ENCODE results near the gene PLEKHG3. TPM values are rescaled to one million over a fixed set of nuclear protein-coding genes. Genes with fewer than 3 reads are reported as not detected.

PLEKHG3 gene
- total and polyA plus RNA-seq, 2 of the 13 experiments (the other 11 are each of a cell fraction or from before 2014, with no cell fraction given): 7.1 to 9.8 TPM

- FAIRE-seq: no peak
These were observed 44.9 kb downstream of the PLEKHG3 start for GRCh38 chr14:64748995-64749714.

DNA sequence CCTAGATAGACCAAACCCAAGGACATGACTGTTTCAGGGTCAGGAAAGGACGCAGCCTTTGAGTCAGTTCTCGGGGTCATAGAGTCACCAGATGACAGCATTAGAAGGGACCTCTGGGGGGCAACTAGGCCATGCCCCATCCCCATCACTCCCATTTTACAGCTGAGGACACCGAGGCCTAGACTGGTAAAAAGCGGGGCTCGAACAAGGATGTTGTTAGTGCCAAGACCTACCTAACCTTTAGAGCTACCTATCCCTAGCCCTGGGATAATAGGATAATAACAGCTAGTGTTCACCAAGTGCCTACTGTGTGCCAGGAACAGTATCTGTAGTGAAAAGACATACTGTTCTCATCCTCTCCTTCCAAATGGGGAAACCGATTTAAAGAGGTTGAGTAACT lies 48.7 kb downstream of the PLEKHG3 start:
- Histone ChIP-seq H2AFZ (ENCODE audit: low read length) (no peak overlapping the region), H3K27me3 (ENCODE audit: control insufficient read depth in 1 of 2, insufficient read depth in 2 of 2, low read length in 2 of 2) (peaks cover 4 to 19% of the 10 kb centered on the region in 2 experiments; a peak in 4 of 5 replicates), H3K27ac (ENCODE audit: extremely low read length, insufficient read depth, low read length) (no peak overlapping the region), H3K4me2 (ENCODE audit: low read depth, low read length) (no peak overlapping the region), H3K9ac (ENCODE audit: insufficient read depth, low read depth, low read length) (no peak overlapping the region), H3K4me1 (ENCODE audit: insufficient read depth, low read length) (peaks cover 9% of the 10 kb centered on the region; the same call in 1 of the 2 replicates), H3K4me3 (replicated peaks in 1 of 3; ENCODE audit: insufficient read depth in 1 of 3, low read depth in 2 of 3, low read length in 3 of 3) (no peak overlapping the region), H3K79me2 (ENCODE audit: insufficient read depth, low read length) (no peaks in the 10 kb centered on the region), H3K9me3 (ENCODE audit: low read length) (no peaks in the 10 kb centered on the region), H3K36me3 (replicated peaks in 1 of 2; ENCODE audit: control insufficient read depth in 1 of 2, insufficient read depth in 2 of 2, low read length in 2 of 2) (no peaks in the 10 kb centered on the region), H4K20me1 (ENCODE audit: insufficient read depth, low read length) (no peaks in the 10 kb centered on the region)
- 82% methylated on average over 3 of the region's 6 CpGs for WGBS (ENCODE audit: low lambda C conversion rate)
- no TSS peak for BruUV-seq (replicated peaks)
- no peak for FAIRE-seq
- intact Hi-C loops (cut with micrococcal nuclease; ENCODE audit: unreplicated experiment): no loop called here
- no peak for DNase-seq (ENCODE audit: low spot score)
- CTCF ChIA-PET (ENCODE audit: low intra/inter-chr PET ratio, low total read pairs): no interaction called here
- POLR2A ChIA-PET: no interaction called here
- peak; percentile 46 for TF ChIP-seq ZNF629 (CRISPR knock-in tag; conservative IDR thresholded peaks at IDR 0.05)
- no peak for TF ChIP-seq MLLT10 (CRISPR knock-in tag; IDR thresholded peaks at IDR 0.05)
- in situ Hi-C loops (cut with HindIII; ENCODE audit: extremely low pct_ligation_motif_present, low pct_unique_long_range_greater_than_20kb): no loop called here
- no peak for ATAC-seq

More at GRCh38 chr14:64748995-64749714, 44.9 kb downstream of the PLEKHG3 start:
- TF ChIP-seq KDM2A (CRISPR knock-in tag; IDR thresholded peaks at IDR 0.05; ENCODE audit: borderline replicate concordance, low read depth): no peak
- no peak for TF ChIP-seq TP53 (CRISPR knock-in tag; conservative IDR thresholded peaks at IDR 0.05)
- TF ChIP-seq AGO2 (optimal IDR thresholded peaks at IDR 0.05; ENCODE audit: low read depth, low read length): peak; percentile 62
- Histone ChIP-seq H3K27me3 (ENCODE audit: control insufficient read depth in 1 of 2, insufficient read depth in 2 of 2, low read length in 2 of 2) (peaks cover 0 to 2% of the 10 kb centered on the region in 2 experiments; a peak in 3 of 5 replicates), H3K27ac (ENCODE audit: extremely low read length, insufficient read depth, low read length) (no peak overlapping the region), H3K79me2 (ENCODE audit: insufficient read depth, low read length) (no peaks in the 10 kb centered on the region), H3K4me2 (ENCODE audit: low read depth, low read length) (no peak overlapping the region), H3K4me3 (replicated peaks in 1 of 3; ENCODE audit: insufficient read depth in 1 of 3, low read depth in 2 of 3, low read length in 3 of 3) (no peak overlapping the region), H3K36me3 (replicated peaks in 1 of 2; ENCODE audit: control insufficient read depth in 1 of 2, insufficient read depth in 2 of 2, low read length in 2 of 2) (peaks cover 0 to 2% of the 10 kb centered on the region in 2 experiments; a peak in 1 of 5 replicates), H2AFZ (ENCODE audit: low read length) (no peak overlapping the region), H3K4me1 (ENCODE audit: insufficient read depth, low read length) (no peaks in the 10 kb centered on the region), H3K9me3 (ENCODE audit: low read length) (no peaks in the 10 kb centered on the region), H3K9ac (ENCODE audit: insufficient read depth, low read depth, low read length) (no peak overlapping the region), H4K20me1 (ENCODE audit: insufficient read depth, low read length) (no peaks in the 10 kb centered on the region)
- 94% methylated on average over 29 of the region's 51 CpGs for WGBS (ENCODE audit: low lambda C conversion rate)
- ATAC-seq (no peak), DNase-seq (ENCODE audit: low spot score) (no peak)
- CTCF ChIA-PET (ENCODE audit: low intra/inter-chr PET ratio, low total read pairs): no interaction called here
- POLR2A ChIA-PET: no interaction called here
- no TSS peak for BruUV-seq (replicated peaks)
- intact Hi-C loops (cut with micrococcal nuclease; ENCODE audit: unreplicated experiment): no loop called here
- in situ Hi-C loops (cut with HindIII; ENCODE audit: extremely low pct_ligation_motif_present, low pct_unique_long_range_greater_than_20kb): no loop called here
